AG04450 (cell line): ENCODE measurements around the gene ITGAX. TPM values are rescaled to one million over a fixed set of nuclear protein-coding genes. Genes with fewer than 3 reads are reported as not detected.
A peak's percentile ranks its signal among the peaks of the same experiment; 100 is the strongest.

Experiments
- CTCF ChIA-PET: fragments of 300-600, 350-600 bp; formaldehyde crosslinking; extraction: SDS; loops from one replicate; lab custom pipeline; 2022; ENCODE audit warnings: antibody characterized with exemption, inconsistent platforms; lab: Charles Lee
- POLR2A ChIA-PET: fragments of 350-600 bp; formaldehyde crosslinking; extraction: SDS; loops from one replicate; lab custom pipeline; 2021; ENCODE audit warnings: antibody characterized with exemption, inconsistent platforms; lab: Yijun Ruan, JAX
- DNase-seq: peaks from one replicate; pipeline ENCODE4 v3.0.0-alpha.2; 2011; ENCODE audit warnings: low read depth, low spot score
- H3K27ac ChIP-seq: one replicate; pipeline ENCODE4 v1.5.1; 2012; ENCODE audit warnings: low read depth, low read length, control low read depth
- H3K27me3 ChIP-seq: one replicate; pipeline ENCODE4 v1.6.0; 2012; ENCODE audit warnings: low read length; ENCODE audit not compliant: control insufficient read depth, insufficient read depth
- H3K4me3 ChIP-seq: 2 replicates; pipeline ENCODE4 v1.5.1; 2011; ENCODE audit warnings: mild to moderate bottlenecking, low read depth, low read length, control low read depth
- H3K9me3 ChIP-seq: 2 replicates; pipeline ENCODE4 v1.5.1; 2012; ENCODE audit warnings: low read length; ENCODE audit not compliant: control insufficient read depth, insufficient read depth
- CTCF ChIP-seq: IDR thresholded peaks from 2 replicates; pipeline ENCODE4 v1.5.1; 2011; ENCODE audit warnings: low read depth, low read length, control low read depth, inconsistent platforms
- polyA plus RNA-seq: library from polyadenylated mRNA; depleted of rRNA; stranded (reverse); fragments of >200 nt; gene quantifications from 2 replicates; pipeline ENCODE4 v1.2.3, GENCODE V29; 2011

ITGAX gene
- polyA plus RNA-seq, 1 experiment = 0.15 TPM

GRCh38 chr16:31402687-31403086, 47.7 kb downstream of the ITGAX start:
- Histone ChIP-seq H3K27ac (no peak overlapping the region), H3K4me3 (no peak overlapping the region), H3K27me3 (no peaks in the 10 kb centered on the region), H3K9me3 (peaks cover 8% of the 10 kb centered on the region)
- TF ChIP-seq CTCF = no peak
- POLR2A ChIA-PET = no interaction called here
- DNase-seq = no peak
- CTCF ChIA-PET = interaction anchor here (1.2 to 1.6 kb wide), 3 partner anchors 19 to 40 kb away, joined by 3 to 4 read pairs (median 3); partner anchors contain the start of gene ZNF843

- no peak for DNase-seq
- Histone ChIP-seq H3K27ac (no peak overlapping the region), H3K4me3 (peak overlapping the region; percentile 22), H3K27me3 (no peaks in the 10 kb centered on the region), H3K9me3 (peaks cover 8% of the 10 kb centered on the region)
- POLR2A ChIA-PET = no interaction called here
- CTCF ChIA-PET = no interaction called here
- no peak for TF ChIP-seq CTCF
Measured at GRCh38 chr16:31403590-31404352, 48.8 kb downstream of the ITGAX start.

- Histone ChIP-seq H3K4me3 (peak overlapping the region; percentile 22), H3K27ac (no peak overlapping the region), H3K9me3 (peaks cover 8% of the 10 kb centered on the region), H3K27me3 (no peaks in the 10 kb centered on the region)
- ChIA-PET POLR2A (no interaction called here), CTCF (no interaction called here)
- DNase-seq = no peak
- TF ChIP-seq CTCF = no peak
Measured at GRCh38 chr16:31404353-31405064, 49.5 kb downstream of the ITGAX start.

GRCh38 chr16:31407406-31407805, 52.4 kb downstream of the ITGAX start:
- Histone ChIP-seq H3K4me3 (no peak overlapping the region), H3K27me3 (no peaks in the 10 kb centered on the region), H3K27ac (no peak overlapping the region), H3K9me3 (no peaks in the 10 kb centered on the region)
- ChIA-PET CTCF (no interaction called here), POLR2A (interaction anchor here (0.7 kb wide), 1 partner anchor 46 kb away, joined by 3 read pairs; no protein-coding TSS in a partner anchor)
- TF ChIP-seq CTCF = no peak
- DNase-seq = no peak

GRCh38 chr16:31409433-31409832, 54.5 kb downstream of the ITGAX start:
- TF ChIP-seq CTCF = no peak
- H3K27me3 ChIP-seq = peaks cover 2% of the 10 kb centered on the region
- CTCF ChIA-PET = no interaction called here
- DNase-seq = no peak
- POLR2A ChIA-PET = no interaction called here
- H3K9me3 ChIP-seq = no peaks in the 10 kb centered on the region
- H3K27ac ChIP-seq = no peak overlapping the region
- H3K4me3 ChIP-seq = no peak overlapping the region
